Effector memory CD8-positive, alpha-beta T cell (primary cell): Measurements from ENCODE around the gene CBFA2T3.
"Not testable (repeated sequence)": the region's sequence is repeated elsewhere in the genome, so short reads cannot be mapped to it uniquely, and the experiment has no call there.

ENCODE experiments used
- ATAC-seq: fragments of 150-1000 bp; cut with Tn5 transposase; replicated peaks from 2 replicates; pipeline ENCODE4 v1.10.0; 2021; ENCODE audit warnings: mild to moderate bottlenecking, moderate library complexity
- DNase-seq, 3 experiments: peaks; one replicate each; pipeline ENCODE4 v3.0.0; 2021
- H3K27ac Mint-ChIP-seq, 2 donors: one replicate each; pipeline ENCODE4 v1.8.0; 2022; ENCODE audit warnings: mild to moderate bottlenecking in 2 of 2, mixed read lengths in 2 of 2, moderate library complexity in 2 of 2
- H3K27me3 Mint-ChIP-seq, 2 donors: one replicate each; pipeline ENCODE4 v1.8.0; 2022; ENCODE audit warnings: mixed read lengths in 2 of 2
- H3K36me3 Mint-ChIP-seq: one replicate; pipeline ENCODE4 v1.8.0; 2022; ENCODE audit warnings: mild to moderate bottlenecking, moderate library complexity, mixed read lengths; ENCODE audit not compliant: insufficient read depth
- H3K4me1 Mint-ChIP-seq, 2 donors: one replicate each; pipeline ENCODE4 v1.8.0; 2022; ENCODE audit warnings: low read depth in 2 of 2, mixed read lengths in 2 of 2
- H3K4me3 Mint-ChIP-seq, 2 donors: one replicate each; pipeline ENCODE4 v1.8.0; 2022; ENCODE audit warnings: mild to moderate bottlenecking in 2 of 2, mixed read lengths in 2 of 2, moderate library complexity in 2 of 2
- H3K9me3 Mint-ChIP-seq, 2 donors: one replicate each; pipeline ENCODE4 v1.8.0; 2022; ENCODE audit warnings: mixed read lengths in 2 of 2

CBFA2T3 gene

GRCh38 chr16:89017543-89018281, 40.7 kb upstream of the CBFA2T3 start:
- H3K4me3 Mint-ChIP-seq, result no peak overlapping the region
- H3K36me3 Mint-ChIP-seq, result peaks cover 5% of the 10 kb centered on the region
- no peak for ATAC-seq
- H3K4me1 Mint-ChIP-seq, result peaks cover 3 to 7% of the 10 kb centered on the region in 2 donors
- peaks cover 13 to 16% of the 10 kb centered on the region in 2 donors for H3K27me3 Mint-ChIP-seq
- no peaks in the 10 kb centered on the region for H3K9me3 Mint-ChIP-seq
- no peak overlapping the region for H3K27ac Mint-ChIP-seq
- no peak for DNase-seq

GRCh38 chr16:89016561-89016960, 39.6 kb upstream of the CBFA2T3 start:
- peaks cover 14 to 25% of the 10 kb centered on the region in 2 donors for H3K27me3 Mint-ChIP-seq
- DNase-seq, H3K36me3 Mint-ChIP-seq, ATAC-seq, H3K4me3 Mint-ChIP-seq, H3K27ac Mint-ChIP-seq, H3K4me1 Mint-ChIP-seq, H3K9me3 Mint-ChIP-seq: not testable (repeated sequence)

DNA sequence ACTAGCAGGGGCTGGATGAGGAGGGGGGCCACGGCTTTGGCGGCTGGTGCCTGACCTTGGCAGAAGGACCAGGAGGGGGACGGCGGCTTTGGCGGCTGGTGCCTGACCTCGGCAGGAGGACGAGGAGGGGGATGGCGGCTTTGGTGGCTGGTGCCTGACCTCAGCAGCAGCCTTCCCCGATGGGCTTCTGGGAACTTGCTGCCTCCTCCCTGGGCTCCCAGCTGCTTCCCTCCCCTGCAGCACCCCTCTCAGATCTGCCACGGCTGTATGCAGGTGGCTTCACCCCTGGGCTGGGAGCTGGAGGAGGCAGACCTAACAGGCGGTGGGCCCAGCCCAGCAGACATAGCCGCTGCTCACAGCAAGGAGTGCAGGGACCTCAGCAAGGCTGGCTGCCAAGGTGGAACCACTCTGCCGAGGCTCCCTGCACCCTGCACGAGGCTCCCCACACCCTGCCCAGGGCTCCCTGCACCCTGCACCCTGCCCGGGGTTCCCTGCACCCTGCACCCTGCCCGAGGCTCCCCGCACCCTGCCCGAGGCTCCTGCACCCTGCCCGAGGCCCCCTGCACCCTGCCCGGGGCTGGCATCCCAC, 38.4 kb upstream of the CBFA2T3 start:
- DNase-seq (no peak), ATAC-seq (no peak)
- H3K27me3 Mint-ChIP-seq, result peaks cover 14 to 30% of the 10 kb centered on the region in 2 donors
- H3K4me1 Mint-ChIP-seq, result peaks cover 3 to 4% of the 10 kb centered on the region in 2 donors
- H3K9me3 Mint-ChIP-seq, result no peaks in the 10 kb centered on the region
- H3K36me3 Mint-ChIP-seq, result peaks cover 4% of the 10 kb centered on the region
- no peak overlapping the region for H3K27ac Mint-ChIP-seq
- H3K4me3 Mint-ChIP-seq, result no peak overlapping the region

- Mint-ChIP-seq H3K9me3 (no peaks in the 10 kb centered on the region), H3K27ac (no peak overlapping the region), H3K4me1 (peaks cover 0 to 3% of the 10 kb centered on the region in 2 donors), H3K36me3 (peaks cover 3% of the 10 kb centered on the region), H3K4me3 (no peak overlapping the region), H3K27me3 (peaks cover 20 to 38% of the 10 kb centered on the region in 2 donors)
- ATAC-seq, result no peak
- DNase-seq, result no peak
Measured at GRCh38 chr16:89014403-89015230, 37.6 kb upstream of the CBFA2T3 start.

- H3K27ac Mint-ChIP-seq, result no peak overlapping the region
- no peak overlapping the region for H3K4me3 Mint-ChIP-seq
Measured at GRCh38 chr16:89013692-89014402, 36.8 kb upstream of the CBFA2T3 start.

GRCh38 chr16:89013111-89013510, 36.1 kb upstream of the CBFA2T3 start:
- Mint-ChIP-seq H3K9me3 (no peaks in the 10 kb centered on the region), H3K27ac (no peak overlapping the region), H3K4me3 (no peak overlapping the region), H3K36me3 (peaks cover 6% of the 10 kb centered on the region), H3K27me3 (peaks cover 25 to 45% of the 10 kb centered on the region in 2 donors), H3K4me1 (peaks cover 3 to 4% of the 10 kb centered on the region in 2 donors)
- ATAC-seq (no peak), DNase-seq (no peak)

More at GRCh38 chr16:89013692-89014402, 36.8 kb upstream of the CBFA2T3 start:
- Mint-ChIP-seq H3K4me1 (peaks cover 3 to 4% of the 10 kb centered on the region in 2 donors), H3K36me3 (peaks cover 6% of the 10 kb centered on the region), H3K9me3 (no peaks in the 10 kb centered on the region), H3K27me3 (peaks cover 25 to 45% of the 10 kb centered on the region in 2 donors)
- no peak for DNase-seq
- no peak for ATAC-seq

DNA sequence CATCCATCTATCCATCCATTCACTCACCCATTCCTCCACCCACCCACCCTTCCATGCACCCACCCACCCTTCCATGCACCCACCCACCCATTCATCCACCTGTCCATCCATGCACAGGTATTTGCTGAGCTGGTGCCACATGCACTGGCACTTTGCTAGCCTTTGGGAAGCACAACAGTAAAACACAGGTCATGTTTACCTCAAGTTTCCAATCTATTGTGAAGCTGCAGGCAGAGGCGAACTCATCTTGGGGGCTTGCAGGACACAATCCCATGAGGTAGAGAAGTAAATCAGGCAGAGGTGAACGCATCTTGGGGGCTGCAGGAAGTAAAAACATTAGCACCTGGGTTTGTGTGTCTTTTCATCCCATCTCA, 35.6 kb upstream of the CBFA2T3 start:
- ATAC-seq, result no peak
- H3K27ac Mint-ChIP-seq, result no peak overlapping the region
- peaks cover 25 to 48% of the 10 kb centered on the region in 2 donors for H3K27me3 Mint-ChIP-seq
- DNase-seq, result no peak
- no peak overlapping the region for H3K4me3 Mint-ChIP-seq
- H3K36me3 Mint-ChIP-seq, result peaks cover 6% of the 10 kb centered on the region
- no peaks in the 10 kb centered on the region for H3K9me3 Mint-ChIP-seq
- peaks cover 3 to 4% of the 10 kb centered on the region in 2 donors for H3K4me1 Mint-ChIP-seq

DNA sequence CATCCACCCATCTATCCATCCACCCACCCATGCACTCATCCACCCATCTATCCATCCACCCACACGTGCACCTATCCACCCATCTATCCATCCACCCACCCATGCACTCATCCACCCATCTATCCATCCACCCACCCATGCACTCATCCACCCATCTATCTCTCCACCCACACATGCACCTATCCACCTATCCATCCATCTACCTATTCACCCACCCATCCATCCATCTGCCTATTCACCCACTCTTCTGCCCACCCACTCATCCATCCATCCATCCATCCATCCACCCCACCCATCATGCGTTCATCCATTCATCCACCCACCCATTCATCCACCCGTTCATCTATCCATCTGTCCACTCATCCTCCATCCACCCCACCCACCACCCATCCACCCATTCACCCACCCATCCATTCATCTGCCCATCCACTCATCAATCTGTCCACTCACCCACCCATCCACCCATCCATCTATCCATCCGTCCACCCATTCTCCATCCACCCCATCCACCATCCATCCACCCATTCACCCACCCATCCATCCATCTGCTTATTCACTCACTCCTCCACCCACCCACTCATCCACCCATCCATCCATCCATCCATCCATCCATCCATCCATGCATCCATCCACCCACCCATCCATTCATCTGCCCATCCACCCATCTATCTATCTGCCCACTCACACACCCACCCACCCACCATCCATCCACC, 35.1 kb upstream of the CBFA2T3 start:
- Mint-ChIP-seq H3K9me3 (no peaks in the 10 kb centered on the region), H3K4me1 (peaks cover 3 to 4% of the 10 kb centered on the region in 2 donors), H3K27ac (no peak overlapping the region), H3K4me3 (no peak overlapping the region), H3K27me3 (peaks cover 25 to 54% of the 10 kb centered on the region in 2 donors), H3K36me3 (peaks cover 6% of the 10 kb centered on the region)
- no peak for ATAC-seq
- no peak for DNase-seq

GRCh38 chr16:89010210-89010925, 33.4 kb upstream of the CBFA2T3 start:
- H3K27ac Mint-ChIP-seq, result no peak overlapping the region
- H3K4me1 Mint-ChIP-seq, result peaks cover 3 to 4% of the 10 kb centered on the region in 2 donors
- H3K4me3 Mint-ChIP-seq, result no peak overlapping the region
- no peaks in the 10 kb centered on the region for H3K9me3 Mint-ChIP-seq
- H3K36me3 Mint-ChIP-seq, result peaks cover 6% of the 10 kb centered on the region
- peaks cover 25 to 63% of the 10 kb centered on the region in 2 donors for H3K27me3 Mint-ChIP-seq
- DNase-seq (no peak), ATAC-seq (no peak)

DNA sequence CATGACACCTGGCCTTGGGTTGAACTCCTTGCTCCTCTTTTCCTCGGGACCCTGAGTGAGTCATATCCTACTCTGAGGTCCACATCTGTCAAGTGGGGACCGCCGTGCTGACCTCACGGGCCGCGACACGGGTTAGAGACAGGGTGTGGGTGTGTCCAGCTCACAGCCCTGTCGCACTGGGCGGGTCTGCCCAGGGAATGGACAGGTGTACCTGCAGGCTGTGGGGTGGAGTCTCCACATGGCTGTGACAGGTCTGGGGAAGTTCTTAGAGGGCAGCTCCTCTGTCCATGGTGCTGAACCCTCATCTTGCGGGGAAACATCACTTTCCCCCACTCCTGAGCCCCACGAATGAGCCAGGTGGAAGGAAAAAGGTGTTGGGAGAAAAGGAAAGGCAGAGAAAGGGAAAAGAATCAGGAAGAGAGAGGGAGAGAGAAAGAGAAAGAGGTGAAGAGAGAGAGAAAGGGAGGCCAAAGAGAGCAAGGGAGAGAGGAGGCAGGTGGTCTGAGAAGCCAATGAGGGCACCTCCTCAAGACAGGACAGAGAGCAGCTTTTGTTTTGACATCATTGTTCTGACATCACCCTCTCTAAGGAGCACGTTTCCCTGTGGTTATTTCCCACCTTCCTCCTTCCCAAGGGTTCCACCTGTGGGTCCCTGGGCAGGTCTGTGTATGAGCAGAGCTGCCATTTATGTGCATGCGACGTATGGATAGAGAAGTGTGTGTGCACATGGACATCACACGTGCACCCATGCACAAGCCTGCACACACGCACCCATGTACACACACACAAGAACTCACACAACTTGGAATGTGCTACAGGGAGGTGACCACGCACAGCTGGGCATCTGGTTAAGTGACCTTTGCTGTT, 32.6 kb upstream of the CBFA2T3 start:
- H3K27ac Mint-ChIP-seq, result no peak overlapping the region
- H3K9me3 Mint-ChIP-seq, result no peaks in the 10 kb centered on the region
- DNase-seq (peak in 1 of 3 experiments; percentile 28), ATAC-seq (no peak)
- H3K27me3 Mint-ChIP-seq, result peaks cover 29 to 71% of the 10 kb centered on the region in 2 donors
- no peak overlapping the region for H3K4me3 Mint-ChIP-seq
- peaks cover 6% of the 10 kb centered on the region for H3K36me3 Mint-ChIP-seq
- H3K4me1 Mint-ChIP-seq, result peaks cover 3 to 4% of the 10 kb centered on the region in 2 donors

- H3K27ac Mint-ChIP-seq, H3K36me3 Mint-ChIP-seq, DNase-seq, ATAC-seq, H3K4me1 Mint-ChIP-seq, H3K4me3 Mint-ChIP-seq, H3K9me3 Mint-ChIP-seq: not testable (repeated sequence)
- peaks cover 34 to 73% of the 10 kb centered on the region in 2 donors for H3K27me3 Mint-ChIP-seq
Measured at GRCh38 chr16:89008796-89009195, 31.8 kb upstream of the CBFA2T3 start.
